ENCODE measurements around the gene IMMP2L. TPM values are rescaled to one million over a fixed set of nuclear protein-coding genes. Genes with fewer than 3 reads are reported as not detected.
"Not testable (repeated sequence)": the region's sequence is repeated elsewhere in the genome, so short reads cannot be mapped to it uniquely, and the experiment has no call there.

IMMP2L gene
- polyA plus RNA-seq, 1 experiment, result 5.8 TPM

GRCh38 chr7:111272092-111272491, 290.2 kb downstream of the IMMP2L start:
- no peak for TF ChIP-seq CTCF (IDR thresholded peaks at IDR 0.05; ENCODE audit: insufficient read depth, low read depth, low read length)
- Histone ChIP-seq H3K36me3 (ENCODE audit: control insufficient read depth, insufficient read depth, low read length) (no peaks in the 10 kb centered on the region), H3K4me3 (ENCODE audit: low read depth, low read length) (no peak overlapping the region), H3K27me3 (ENCODE audit: control insufficient read depth, insufficient read depth, low read length) (no peaks in the 10 kb centered on the region)
- ChIA-PET POLR2A (no interaction called here), CTCF (interaction anchor here (0.7 kb wide), 1 partner anchor 21 kb away, joined by 3 read pairs; no protein-coding TSS in a partner anchor)
- DNase-seq (ENCODE audit: low read depth), result no peak

GRCh38 chr7:111270794-111271193, 291.5 kb downstream of the IMMP2L start:
- H3K36me3 ChIP-seq (ENCODE audit: control insufficient read depth, insufficient read depth, low read length); POLR2A ChIA-PET; CTCF ChIA-PET; H3K4me3 ChIP-seq (ENCODE audit: low read depth, low read length); H3K27me3 ChIP-seq (ENCODE audit: control insufficient read depth, insufficient read depth, low read length); DNase-seq (ENCODE audit: low read depth): not testable (repeated sequence)

- Histone ChIP-seq H3K36me3 (ENCODE audit: control insufficient read depth, insufficient read depth, low read length) (no peaks in the 10 kb centered on the region), H3K4me3 (ENCODE audit: low read depth, low read length) (no peak overlapping the region), H3K27me3 (ENCODE audit: control insufficient read depth, insufficient read depth, low read length) (no peaks in the 10 kb centered on the region)
- POLR2A ChIA-PET, result no interaction called here
- CTCF ChIA-PET, result no interaction called here
- DNase-seq (ENCODE audit: low read depth), result no peak
- TF ChIP-seq CTCF (IDR thresholded peaks at IDR 0.05; ENCODE audit: insufficient read depth, low read depth, low read length), result no peak
Measured at GRCh38 chr7:111268941-111269340, 293.4 kb downstream of the IMMP2L start.

- Histone ChIP-seq H3K4me3 (ENCODE audit: low read depth, low read length) (no peak overlapping the region), H3K27me3 (ENCODE audit: control insufficient read depth, insufficient read depth, low read length) (no peaks in the 10 kb centered on the region), H3K36me3 (ENCODE audit: control insufficient read depth, insufficient read depth, low read length) (no peaks in the 10 kb centered on the region)
- peak; percentile 80 for DNase-seq (ENCODE audit: low read depth)
- no peak for TF ChIP-seq CTCF (IDR thresholded peaks at IDR 0.05; ENCODE audit: insufficient read depth, low read depth, low read length)
- POLR2A ChIA-PET, result interaction anchor here (0.6 kb wide), 1 partner anchor 36 kb away, joined by 3 read pairs; no protein-coding TSS in a partner anchor
- CTCF ChIA-PET, result no interaction called here
Measured at GRCh38 chr7:111266613-111267012, 295.7 kb downstream of the IMMP2L start.

GRCh38 chr7:111265394-111265793, 296.9 kb downstream of the IMMP2L start:
- no peaks in the 10 kb centered on the region for H3K36me3 ChIP-seq (ENCODE audit: control insufficient read depth, insufficient read depth, low read length)
- CTCF ChIA-PET, result no interaction called here
- POLR2A ChIA-PET, result no interaction called here
- no peak for DNase-seq (ENCODE audit: low read depth)
- H3K4me3 ChIP-seq (ENCODE audit: low read depth, low read length), result no peak overlapping the region
- TF ChIP-seq CTCF (IDR thresholded peaks at IDR 0.05; ENCODE audit: insufficient read depth, low read depth, low read length), result no peak
- no peaks in the 10 kb centered on the region for H3K27me3 ChIP-seq (ENCODE audit: control insufficient read depth, insufficient read depth, low read length)

GRCh38 chr7:111264981-111265380, 297.3 kb downstream of the IMMP2L start:
- DNase-seq (ENCODE audit: low read depth), result no peak
- Histone ChIP-seq H3K36me3 (ENCODE audit: control insufficient read depth, insufficient read depth, low read length) (no peaks in the 10 kb centered on the region), H3K4me3 (ENCODE audit: low read depth, low read length) (no peak overlapping the region), H3K27me3 (ENCODE audit: control insufficient read depth, insufficient read depth, low read length) (no peaks in the 10 kb centered on the region)
- TF ChIP-seq CTCF (IDR thresholded peaks at IDR 0.05; ENCODE audit: insufficient read depth, low read depth, low read length), result no peak
- POLR2A ChIA-PET, result no interaction called here
- CTCF ChIA-PET, result no interaction called here
